ENCODE data around the gene ORC6. TPM values are rescaled to one million over a fixed set of nuclear protein-coding genes. Genes with fewer than 3 reads are reported as not detected.

The ORC6 gene
- total RNA-seq, 1 experiment from 2014 or later = 26.2 TPM

DNA sequence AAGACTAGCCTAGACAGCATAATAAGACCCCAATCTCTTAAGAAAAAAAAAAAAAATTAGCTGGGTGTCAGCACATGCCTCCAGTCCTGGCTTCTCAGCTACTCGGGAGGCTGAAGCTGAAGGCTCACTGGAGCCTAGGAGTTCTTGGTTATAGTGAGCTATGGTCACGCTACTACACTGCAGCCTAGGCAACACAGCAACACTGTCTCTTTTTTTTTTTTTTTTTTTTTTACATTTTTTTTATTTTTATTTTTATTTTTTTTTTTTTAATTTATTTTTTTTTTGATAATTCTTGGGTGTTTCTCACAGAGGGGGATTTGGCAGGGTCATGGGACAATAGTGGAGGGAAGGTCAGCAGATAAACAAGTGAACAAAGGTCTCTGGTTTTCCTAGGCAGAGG is 4.1 kb downstream of the ORC6 start:
- in situ Hi-C loops (cut with HindIII; ENCODE audit: low pct_unique_long_range_greater_than_20kb, low sequenced_read_pairs) = no loop called here
- DNase-seq (ENCODE audit: low read depth, low spot score) = no peak

DNA sequence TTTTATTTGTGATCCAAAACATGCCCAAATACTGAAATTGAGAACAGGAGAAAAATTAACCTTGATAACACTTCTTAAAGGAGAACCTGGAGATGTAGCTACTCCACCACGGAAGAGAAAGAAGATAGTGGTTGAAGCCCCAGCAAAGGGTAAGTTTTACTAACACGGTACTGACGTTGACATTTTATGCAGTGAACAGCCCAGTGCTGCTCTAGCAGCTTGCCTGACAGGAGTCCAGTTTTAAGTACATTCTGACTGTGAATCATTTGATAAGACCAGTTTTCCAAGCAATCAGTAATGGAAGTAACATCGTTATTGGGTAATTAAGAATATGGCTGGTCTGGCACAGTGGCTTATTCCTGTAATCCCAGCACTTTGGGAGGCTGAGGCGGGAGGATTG is 6.5 kb downstream of the ORC6 start:
- in situ Hi-C loops (cut with HindIII; ENCODE audit: low pct_unique_long_range_greater_than_20kb, low sequenced_read_pairs) = no loop called here
- no peak for DNase-seq (ENCODE audit: low read depth, low spot score)

DNA sequence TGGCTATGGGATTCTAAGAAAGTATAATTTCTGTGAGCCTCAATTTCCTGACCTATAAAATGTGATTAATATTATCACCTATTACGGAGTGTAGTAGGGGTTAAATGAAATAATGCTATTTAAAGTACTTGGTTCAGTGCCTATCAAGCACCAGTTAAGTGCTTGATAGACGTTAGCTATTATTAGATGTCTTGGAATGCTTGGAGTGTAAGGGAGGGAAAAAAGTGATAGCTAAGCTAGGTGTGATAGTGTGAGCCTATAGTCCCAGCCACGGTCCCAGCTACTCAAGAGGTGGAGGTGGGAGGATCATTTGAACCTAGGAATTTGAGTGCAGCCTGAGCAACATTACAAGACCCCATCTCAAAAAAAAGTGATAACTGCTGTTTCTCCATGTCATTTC is 7.5 kb downstream of the ORC6 start:
- in situ Hi-C loops (cut with HindIII; ENCODE audit: low pct_unique_long_range_greater_than_20kb, low sequenced_read_pairs) = no loop called here
- no peak for DNase-seq (ENCODE audit: low read depth, low spot score)

DNA sequence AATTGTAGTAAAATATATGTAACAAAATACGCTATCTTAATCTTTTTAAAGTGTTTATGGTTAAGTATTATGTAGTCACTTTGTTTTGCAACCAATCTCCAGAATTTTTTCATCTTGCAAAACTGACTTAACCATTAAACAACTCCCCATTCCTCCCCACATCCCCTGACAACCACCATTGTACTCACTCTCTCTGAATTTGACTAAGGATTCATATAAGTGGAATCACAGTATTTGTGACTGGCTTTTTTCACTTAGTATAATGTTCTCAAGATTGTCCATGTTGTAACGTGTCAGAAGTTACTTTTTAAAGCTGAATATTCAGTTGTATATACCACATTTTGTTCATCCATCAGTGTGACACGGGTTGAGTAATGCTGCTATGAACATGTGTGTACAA is 10.6 kb downstream of the ORC6 start:
- in situ Hi-C loops (cut with HindIII; ENCODE audit: low pct_unique_long_range_greater_than_20kb, low sequenced_read_pairs) = no loop called here
- no peak for DNase-seq (ENCODE audit: low read depth, low spot score)

DNA sequence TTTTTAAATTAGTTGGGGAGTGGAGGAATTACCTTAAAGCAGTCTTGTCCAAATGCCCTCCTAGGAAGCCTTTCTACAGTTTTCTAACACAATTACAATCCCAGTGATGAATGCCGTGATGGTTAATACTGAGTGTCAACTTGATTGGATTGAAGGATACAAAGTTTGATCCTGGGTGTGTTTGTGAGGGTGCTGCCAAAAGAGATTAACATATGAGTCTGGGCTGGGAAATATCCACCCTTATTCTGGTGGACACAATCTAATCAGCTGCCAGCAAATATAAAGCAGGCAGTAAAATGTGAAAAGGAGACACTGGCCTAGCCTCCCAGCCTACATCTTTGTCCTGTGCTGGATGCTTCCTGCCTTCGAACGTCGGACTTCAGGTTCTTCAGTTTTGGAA is 12.2 kb downstream of the ORC6 start:
- in situ Hi-C loops (cut with HindIII; ENCODE audit: low pct_unique_long_range_greater_than_20kb, low sequenced_read_pairs) = no loop called here
- DNase-seq (ENCODE audit: low read depth, low spot score) = no peak

DNA sequence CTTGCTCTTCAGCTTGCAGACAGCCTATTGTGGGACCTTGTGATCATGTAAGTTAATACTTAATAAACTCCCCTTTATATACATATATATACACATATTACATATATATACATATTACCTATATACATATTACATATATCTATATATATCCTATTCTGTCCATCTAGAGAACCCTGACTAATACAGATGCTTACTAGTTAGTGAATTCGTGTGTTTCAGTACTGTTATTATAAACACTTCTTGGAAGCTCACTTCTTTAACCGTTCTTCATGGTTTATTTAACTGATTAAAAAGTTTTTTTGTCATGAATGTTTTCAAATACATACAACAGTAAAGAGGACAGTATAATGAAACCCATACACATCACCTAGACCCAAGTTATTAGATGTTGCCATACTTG is 12.6 kb downstream of the ORC6 start:
- in situ Hi-C loops (cut with HindIII; ENCODE audit: low pct_unique_long_range_greater_than_20kb, low sequenced_read_pairs) = no loop called here
- DNase-seq (ENCODE audit: low read depth, low spot score) = no peak

DNA sequence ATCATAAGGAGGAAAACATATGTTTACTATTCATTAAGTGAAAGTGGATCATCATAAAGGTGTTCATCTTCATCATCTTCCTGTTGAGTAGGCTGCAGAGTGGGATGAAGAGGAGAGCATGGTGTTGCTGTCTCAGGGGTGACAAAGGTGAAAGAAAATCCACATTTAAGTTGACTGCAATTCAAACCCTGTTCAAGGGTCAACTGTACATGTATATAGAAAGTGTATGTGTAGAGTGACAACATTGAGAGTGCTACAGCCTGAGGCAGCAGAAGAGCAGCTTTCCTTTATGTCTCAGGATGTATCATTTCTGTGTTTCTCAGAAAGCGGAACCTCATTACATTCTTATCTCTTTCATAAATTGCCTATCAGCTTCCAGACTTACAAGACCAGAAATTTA is 17.2 kb downstream of the ORC6 start:
- no peak for DNase-seq (ENCODE audit: low read depth, low spot score)
- in situ Hi-C loops (cut with HindIII; ENCODE audit: low pct_unique_long_range_greater_than_20kb, low sequenced_read_pairs) = no loop called here

DNA sequence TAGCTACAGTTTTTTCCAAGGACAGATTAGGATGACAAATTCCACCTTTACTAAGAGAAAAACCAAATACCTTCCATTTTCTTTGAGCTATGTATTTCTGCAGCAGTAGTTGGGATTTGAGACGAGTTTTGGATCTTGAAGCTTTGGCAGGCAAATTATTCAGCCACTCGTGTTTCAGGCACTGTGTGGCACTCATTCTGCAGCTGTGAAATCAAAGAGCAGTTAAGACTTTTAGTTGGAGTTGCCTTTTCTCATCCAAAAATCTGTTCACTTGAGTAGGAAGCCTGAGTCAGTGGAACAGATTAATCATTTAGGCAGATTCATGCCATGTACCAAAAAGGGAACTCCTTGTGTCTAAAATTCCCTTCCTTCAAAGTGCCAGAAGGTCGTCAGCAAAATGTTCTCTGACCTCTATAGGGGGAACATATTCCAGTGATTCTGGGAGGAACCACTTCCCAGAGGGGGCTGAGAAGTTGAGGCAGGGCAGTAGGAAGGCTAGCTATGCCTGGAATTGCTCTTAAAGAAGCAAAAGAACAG is 20.1 kb downstream of the ORC6 start:
- DNase-seq (ENCODE audit: low read depth, low spot score) = no peak
- in situ Hi-C loops (cut with HindIII; ENCODE audit: low pct_unique_long_range_greater_than_20kb, low sequenced_read_pairs) = no loop called here

DNA sequence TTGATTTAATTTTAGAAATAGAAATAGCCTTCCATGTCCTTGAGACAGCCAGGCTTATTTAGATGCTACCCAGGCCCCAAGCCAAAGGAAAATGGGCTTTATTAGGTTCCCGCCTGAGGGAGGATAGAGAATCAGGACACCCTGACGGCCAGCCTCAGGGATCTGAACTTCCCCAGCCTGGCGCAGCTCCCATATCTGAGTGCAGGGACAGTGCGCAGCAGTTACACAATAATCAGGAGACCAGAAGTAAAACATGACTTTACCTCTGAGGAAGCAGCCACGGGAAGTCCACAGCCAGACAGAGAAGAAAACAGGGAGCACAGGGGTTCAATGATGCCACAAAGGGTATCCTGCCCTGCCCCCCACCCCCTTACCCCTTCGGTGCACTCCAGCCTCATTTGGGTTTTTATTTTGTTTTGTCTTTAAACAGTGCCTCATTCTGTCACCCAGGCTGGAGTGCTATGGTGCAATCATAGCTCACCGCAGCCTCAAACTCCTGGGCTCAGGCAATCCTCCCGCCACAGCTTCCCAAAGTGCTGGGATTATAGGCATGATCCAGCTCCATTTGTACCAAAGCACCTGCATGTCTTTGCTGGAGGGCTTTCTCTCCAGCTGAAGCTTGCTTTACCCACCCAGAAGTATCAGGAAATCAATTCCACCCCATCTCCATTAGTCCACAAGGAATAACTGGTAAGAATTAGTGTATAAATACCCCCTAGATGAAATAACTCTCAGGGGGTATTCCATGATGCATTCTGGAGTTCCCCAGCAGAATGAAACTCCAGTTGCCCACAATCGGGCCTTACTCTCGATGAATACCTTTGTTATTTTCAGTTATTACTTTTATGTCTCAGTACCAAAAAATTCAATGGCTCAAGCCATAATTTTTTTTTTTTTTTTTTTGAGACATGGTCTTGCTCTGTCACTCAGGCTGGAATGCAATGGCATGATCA is 21.9 kb downstream of the ORC6 start:
- in situ Hi-C loops (cut with HindIII; ENCODE audit: low pct_unique_long_range_greater_than_20kb, low sequenced_read_pairs) = no loop called here
- DNase-seq (ENCODE audit: low read depth, low spot score) = no peak

DNA sequence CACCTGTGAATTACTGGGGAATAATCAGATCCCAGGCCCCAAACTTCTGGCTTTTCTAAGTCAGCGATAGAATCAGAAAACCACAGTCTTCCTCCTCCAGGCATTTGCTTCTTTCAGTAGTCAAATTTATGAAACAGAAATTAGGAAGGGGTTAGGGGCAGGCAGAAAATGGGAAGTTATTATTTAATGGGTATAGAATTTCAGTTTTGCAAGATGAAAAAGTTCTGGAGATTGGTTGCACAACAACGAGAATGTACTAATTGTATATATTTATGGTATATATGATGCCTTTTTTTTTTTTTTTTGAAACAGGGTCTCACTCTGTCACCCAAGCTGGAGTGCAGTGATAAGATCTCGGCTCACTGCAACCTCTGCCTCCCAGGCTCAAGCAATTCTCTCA is 23.5 kb downstream of the ORC6 start:
- no peak for DNase-seq (ENCODE audit: low read depth, low spot score)
- in situ Hi-C loops (cut with HindIII; ENCODE audit: low pct_unique_long_range_greater_than_20kb, low sequenced_read_pairs) = no loop called here

DNA sequence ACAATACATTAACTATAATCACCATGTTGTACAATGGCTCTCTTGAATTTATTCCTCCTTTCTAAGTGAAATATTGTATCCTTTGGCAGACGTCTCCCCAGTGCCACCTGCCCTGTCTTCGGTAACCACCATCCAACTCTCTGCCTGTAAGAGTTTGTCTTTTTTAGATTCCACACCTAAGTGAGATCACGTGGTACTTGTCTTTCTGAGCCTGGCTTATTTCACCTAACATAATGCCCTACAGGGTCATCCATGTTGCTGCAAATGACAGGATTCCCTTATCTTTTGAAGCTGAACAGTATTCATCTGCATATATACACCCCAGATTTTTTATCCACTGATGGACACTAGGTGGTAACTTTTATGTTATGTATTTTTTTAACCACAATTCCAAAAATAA is 24.2 kb downstream of the ORC6 start:
- in situ Hi-C loops (cut with HindIII; ENCODE audit: low pct_unique_long_range_greater_than_20kb, low sequenced_read_pairs) = no loop called here
- DNase-seq (ENCODE audit: low read depth, low spot score) = no peak

DNA sequence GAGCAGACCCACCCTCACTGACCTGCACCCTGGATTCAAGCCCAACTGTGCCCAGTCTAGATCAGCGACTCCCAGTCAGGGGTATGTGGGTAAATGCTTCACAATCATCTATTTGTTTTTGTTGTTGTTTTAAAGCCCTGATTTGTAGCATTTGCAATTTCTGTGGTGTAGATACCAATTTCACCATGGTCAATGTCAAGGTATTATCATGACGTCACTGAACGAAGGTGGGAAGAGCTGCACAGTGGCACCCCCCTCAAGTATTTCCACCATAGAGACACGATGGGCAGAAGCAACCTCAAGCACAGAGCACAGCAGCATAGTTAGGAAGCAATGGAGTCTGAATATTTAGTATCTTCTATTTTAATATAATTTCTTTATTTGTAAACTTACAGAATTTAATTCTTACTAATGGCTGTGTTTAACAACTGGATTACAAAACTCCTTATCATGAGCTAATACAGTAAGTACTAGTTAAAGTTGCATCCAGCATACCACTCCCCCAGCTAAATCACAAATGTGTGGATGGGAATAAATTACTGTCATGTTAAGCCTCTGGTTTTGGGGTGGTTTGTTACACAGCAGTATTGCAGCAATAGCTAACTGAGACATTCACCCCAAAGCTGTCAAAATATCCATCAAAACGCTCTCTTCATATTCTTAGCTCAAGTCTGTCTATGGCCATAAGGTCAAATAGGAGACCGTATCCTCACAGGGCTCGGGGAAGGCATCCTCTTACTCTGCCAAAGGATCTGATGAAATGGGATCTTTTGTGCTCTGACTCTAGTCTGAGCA is 25.5 kb downstream of the ORC6 start:
- in situ Hi-C loops (cut with HindIII; ENCODE audit: low pct_unique_long_range_greater_than_20kb, low sequenced_read_pairs) = no loop called here
- DNase-seq (ENCODE audit: low read depth, low spot score) = no peak

DNA sequence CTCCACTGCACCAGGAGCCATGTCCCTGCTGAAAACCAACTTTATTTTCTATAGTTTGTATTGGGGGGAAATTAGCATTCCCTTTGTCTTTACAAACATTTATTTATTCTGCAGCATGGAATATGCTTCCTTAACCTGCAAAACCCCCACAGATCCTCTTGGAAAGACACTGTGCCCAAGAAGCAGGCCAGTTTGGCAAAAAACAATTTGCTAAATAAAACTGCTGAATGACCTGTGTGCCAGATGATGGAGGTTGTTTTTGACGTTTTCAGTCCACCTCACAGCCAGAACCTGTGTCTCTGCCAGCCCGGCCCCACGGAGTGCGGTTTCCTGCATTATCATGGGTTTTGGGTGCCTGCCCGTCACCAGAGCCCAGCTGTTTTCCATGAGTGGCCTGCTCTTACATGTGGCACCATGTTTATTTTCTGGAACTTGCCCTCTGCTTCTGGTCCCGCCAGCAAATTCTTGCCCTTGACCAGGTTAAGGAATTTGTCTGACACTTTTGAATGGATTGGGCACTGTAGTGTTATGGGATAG is 26.4 kb downstream of the ORC6 start:
- no peak for DNase-seq (ENCODE audit: low read depth, low spot score)
- in situ Hi-C loops (cut with HindIII; ENCODE audit: low pct_unique_long_range_greater_than_20kb, low sequenced_read_pairs) = no loop called here

DNA sequence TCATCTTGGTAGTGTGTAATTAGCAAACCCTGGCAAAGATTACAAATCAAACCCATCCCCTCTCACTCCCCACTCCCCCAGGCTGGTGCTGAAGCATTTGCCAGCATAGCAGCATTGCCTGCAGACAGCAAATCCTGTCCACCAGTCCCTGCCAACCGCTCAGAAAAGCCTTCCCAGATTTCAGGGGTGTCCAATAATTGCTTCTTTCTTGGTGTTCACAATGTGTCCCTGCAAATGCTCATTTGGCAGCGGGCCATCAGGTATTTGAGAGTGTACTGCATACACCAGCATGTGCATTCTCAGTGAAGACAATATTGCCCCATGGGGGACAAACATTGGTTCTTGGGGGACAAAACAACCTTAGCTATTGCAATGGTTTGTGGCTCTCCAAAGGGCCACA is 28.2 kb downstream of the ORC6 start:
- no peak for DNase-seq (ENCODE audit: low read depth, low spot score)
- in situ Hi-C loops (cut with HindIII; ENCODE audit: low pct_unique_long_range_greater_than_20kb, low sequenced_read_pairs) = no loop called here

DNA sequence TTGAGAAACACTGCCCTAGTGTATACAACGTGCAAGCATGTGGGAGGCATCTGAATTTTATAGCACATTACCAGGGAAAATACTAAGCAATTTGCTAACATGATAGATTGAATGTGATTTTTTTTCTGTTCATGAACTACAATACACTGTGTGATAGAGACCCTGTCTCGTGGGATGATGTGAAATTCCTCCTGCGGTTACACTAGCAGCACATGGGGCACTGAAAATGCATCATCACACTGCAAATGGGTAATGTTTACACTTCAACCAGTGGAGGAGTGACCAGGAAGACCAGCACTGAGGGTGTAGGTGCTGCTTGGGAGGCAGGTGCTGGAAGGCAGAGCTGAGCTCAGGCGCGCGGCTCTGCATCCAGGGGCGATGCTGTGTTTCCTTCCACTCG is 28.8 kb downstream of the ORC6 start:
- in situ Hi-C loops (cut with HindIII; ENCODE audit: low pct_unique_long_range_greater_than_20kb, low sequenced_read_pairs) = no loop called here
- peak; percentile 67 for DNase-seq (ENCODE audit: low read depth, low spot score)

DNA sequence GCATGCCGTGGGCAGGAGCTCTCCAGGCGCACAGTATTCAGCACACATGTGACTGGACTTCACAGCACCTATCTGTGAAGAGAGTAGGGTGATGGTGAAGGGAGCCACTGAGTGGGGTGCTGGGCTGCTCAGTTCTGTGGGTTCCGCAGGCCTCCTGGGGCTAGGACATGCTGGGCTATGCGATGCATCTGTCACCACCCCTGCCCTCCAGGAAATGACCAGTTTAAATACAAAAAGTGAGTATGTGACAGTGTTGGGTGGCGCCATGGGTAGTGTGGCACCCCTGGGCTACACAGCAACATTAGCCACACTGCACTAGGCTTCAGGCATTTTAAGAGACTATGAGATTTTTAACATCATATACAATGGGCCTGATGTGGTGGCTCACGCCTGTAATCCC is 30.1 kb downstream of the ORC6 start:
- in situ Hi-C loops (cut with HindIII; ENCODE audit: low pct_unique_long_range_greater_than_20kb, low sequenced_read_pairs) = no loop called here
- no peak for DNase-seq (ENCODE audit: low read depth, low spot score)

DNA sequence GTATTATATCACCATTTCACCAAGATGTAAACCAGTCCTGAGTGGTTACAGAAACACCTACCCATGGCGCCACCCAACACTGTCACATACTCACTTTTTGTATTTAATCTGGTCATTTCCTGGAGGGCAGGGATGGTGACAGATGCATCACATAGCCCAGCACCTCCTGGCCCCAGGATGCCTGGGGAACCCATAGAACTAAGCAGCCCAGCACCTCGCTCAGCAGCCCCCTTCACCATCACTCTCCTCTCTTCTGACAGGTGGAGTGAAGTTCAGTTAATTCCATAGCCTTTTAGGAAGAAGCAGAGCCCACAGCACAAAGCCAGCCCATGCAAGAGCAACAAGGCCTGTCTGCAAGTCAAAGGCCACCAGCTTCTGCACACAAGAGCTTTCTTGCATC is 31.2 kb downstream of the ORC6 start:
- in situ Hi-C loops (cut with HindIII; ENCODE audit: low pct_unique_long_range_greater_than_20kb, low sequenced_read_pairs) = no loop called here
- no peak for DNase-seq (ENCODE audit: low read depth, low spot score)

DNA sequence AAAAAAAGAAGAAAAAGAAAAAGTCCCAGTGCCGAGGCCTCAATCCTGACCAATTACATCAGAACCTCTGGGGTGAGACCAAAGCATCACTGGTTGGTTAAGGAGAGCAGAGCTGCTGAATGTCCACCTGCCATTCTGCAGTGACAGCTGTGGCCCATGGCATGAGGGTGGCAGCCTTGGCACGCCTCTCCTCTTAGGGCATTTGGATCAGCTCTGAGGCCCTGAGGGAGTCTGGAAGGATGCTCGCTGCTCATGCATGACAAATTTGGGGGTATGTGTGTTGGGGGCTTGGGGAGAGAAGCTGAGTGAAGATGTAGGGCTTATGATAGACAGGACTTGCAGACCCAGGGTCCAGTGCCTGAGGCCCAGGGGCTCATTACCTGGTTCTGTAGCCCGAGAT is 32.4 kb downstream of the ORC6 start:
- no peak for DNase-seq (ENCODE audit: low read depth, low spot score)
- in situ Hi-C loops (cut with HindIII; ENCODE audit: low pct_unique_long_range_greater_than_20kb, low sequenced_read_pairs) = no loop called here

Data from SK-MEL-5 (cell line).